Activated T-cell treated with anti-CD3 and anti-CD28 coated beads, Interleukin-2, amount 50 U/mL, for 1 hour (primary cell): Measurements from ENCODE around the gene ZBTB42.

Source experiments
- DNase-seq: peaks from one replicate; pipeline ENCODE4 v3.0.0-alpha.2; 2020

ZBTB42 gene

GRCh38 chr14:104770072-104770579, 30.8 kb upstream of the ZBTB42 start:
- DNase-seq, result no peak

- no peak for DNase-seq
Observed at GRCh38 chr14:104770851-104771272, 30.0 kb upstream of the ZBTB42 start.

GRCh38 chr14:104771374-104771773, 29.5 kb upstream of the ZBTB42 start:
- no peak for DNase-seq

- DNase-seq, result no peak
Observed at GRCh38 chr14:104771918-104772706, 28.8 kb upstream of the ZBTB42 start.

- no peak for DNase-seq
Observed at GRCh38 chr14:104772707-104773504, 28.0 kb upstream of the ZBTB42 start.

GRCh38 chr14:104773505-104774452, 27.1 kb upstream of the ZBTB42 start:
- DNase-seq, result no peak

- no peak for DNase-seq
Observed at GRCh38 chr14:104774453-104775072, 26.3 kb upstream of the ZBTB42 start.

- DNase-seq, result no peak
Observed at GRCh38 chr14:104775073-104775489, 25.8 kb upstream of the ZBTB42 start.

- no peak for DNase-seq
Observed at GRCh38 chr14:104776481-104776880, 24.4 kb upstream of the ZBTB42 start.

- no peak for DNase-seq
Observed at GRCh38 chr14:104776961-104777807, 23.7 kb upstream of the ZBTB42 start.

- no peak for DNase-seq
Observed at GRCh38 chr14:104777808-104778249, 23.1 kb upstream of the ZBTB42 start.

- no peak for DNase-seq
Observed at GRCh38 chr14:104778694-104779331, 22.1 kb upstream of the ZBTB42 start.

GRCh38 chr14:104779776-104780512, 21.0 kb upstream of the ZBTB42 start:
- DNase-seq, result no peak

GRCh38 chr14:104780513-104781030, 20.3 kb upstream of the ZBTB42 start:
- no peak for DNase-seq

- no peak for DNase-seq
Observed at GRCh38 chr14:104781271-104782077, 19.4 kb upstream of the ZBTB42 start.

GRCh38 chr14:104782086-104782807, 18.7 kb upstream of the ZBTB42 start:
- DNase-seq, result no peak

GRCh38 chr14:104782808-104783139, 18.1 kb upstream of the ZBTB42 start:
- no peak for DNase-seq
